ENCODE measurements around the gene XXYLT1. TPM values are rescaled to one million over a fixed set of nuclear protein-coding genes. Genes with fewer than 3 reads are reported as not detected.

The XXYLT1 gene
- total and polyA plus RNA-seq, 2 of the 4 experiments (the other 2 are of a cell fraction) = 14.7 to 18.1 TPM

DNA sequence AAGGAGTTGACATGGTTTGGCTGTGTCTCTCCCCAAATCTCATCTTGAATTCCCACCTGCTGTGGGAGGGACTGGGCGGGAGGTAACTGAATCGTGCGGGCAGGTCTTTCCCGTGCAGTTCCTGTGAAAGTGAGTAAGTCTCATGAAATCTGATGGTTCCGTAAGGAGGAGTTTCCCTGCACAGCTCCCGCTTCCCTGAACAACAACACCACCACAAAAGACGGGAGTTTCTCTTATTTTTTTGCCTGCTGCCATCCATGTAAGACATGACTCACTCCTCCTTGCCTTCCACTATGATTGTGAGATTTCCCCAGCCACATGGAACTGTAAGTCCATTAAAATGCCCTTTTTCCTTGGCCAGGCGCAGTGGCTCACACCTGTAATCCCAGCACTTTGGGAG, 22.7 kb downstream of the XXYLT1 start:
- POLR2A ChIA-PET (ENCODE audit: unreplicated experiment) = no interaction called here
- TF ChIP-seq MAFK (IDR thresholded peaks at IDR 0.05; ENCODE audit: low read depth, low read length) = no peak
- no peak for TF ChIP-seq SMC3 (IDR thresholded peaks at IDR 0.05; ENCODE audit: low read depth, low read length)
- TF ChIP-seq, protein P1, sequence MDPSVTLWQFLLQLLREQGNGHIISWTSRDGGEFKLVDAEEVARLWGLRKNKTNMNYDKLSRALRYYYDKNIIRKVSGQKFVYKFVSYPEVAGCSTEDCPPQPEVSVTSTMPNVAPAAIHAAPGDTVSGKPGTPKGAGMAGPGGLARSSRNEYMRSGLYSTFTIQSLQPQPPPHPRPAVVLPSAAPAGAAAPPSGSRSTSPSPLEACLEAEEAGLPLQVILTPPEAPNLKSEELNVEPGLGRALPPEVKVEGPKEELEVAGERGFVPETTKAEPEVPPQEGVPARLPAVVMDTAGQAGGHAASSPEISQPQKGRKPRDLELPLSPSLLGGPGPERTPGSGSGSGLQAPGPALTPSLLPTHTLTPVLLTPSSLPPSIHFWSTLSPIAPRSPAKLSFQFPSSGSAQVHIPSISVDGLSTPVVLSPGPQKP (IDR thresholded peaks at IDR 0.05; ENCODE audit: borderline replicate concordance, low read depth, low read length) = no peak
- TF ChIP-seq POLR2A (IDR thresholded peaks at IDR 0.05; ENCODE audit: low read depth, low read length) = no peak
- no peak for TF ChIP-seq BHLHE40 (IDR thresholded peaks at IDR 0.05; ENCODE audit: low read depth, low read length)
- TF ChIP-seq NFE2L2 (IDR thresholded peaks at IDR 0.05; ENCODE audit: low read depth, low read length) = no peak
- TF ChIP-seq RAD21 (IDR thresholded peaks at IDR 0.05; ENCODE audit: low read length) = no peak
- TF ChIP-seq RFX5 (IDR thresholded peaks at IDR 0.05; ENCODE audit: low read depth, low read length) = no peak
- TF ChIP-seq MXI1 (IDR thresholded peaks at IDR 0.05; ENCODE audit: borderline replicate concordance, low read depth, low read length) = no peak

More for the DNA sequence above, 22.7 kb downstream of the XXYLT1 start:
- no peak overlapping the region for H4K5ac ChIP-seq (ENCODE audit: low read depth, low read length)
- WGBS, 2 experiments (ENCODE audit: extremely low coverage in 2 of 2, insufficient read length in 1 of 2) = no CpG with 5 or more reads among the region's 8 CpGs
- no peaks in the 10 kb centered on the region for H3K27me3 ChIP-seq (ENCODE audit: control insufficient read depth, insufficient read depth, low read length)
- H2BK5ac ChIP-seq (ENCODE audit: low read depth, low read length, poor library complexity, severe bottlenecking) = no peak overlapping the region
- H2BK120ac ChIP-seq (ENCODE audit: low read depth, low read length) = no peak overlapping the region
- peaks cover 12% of the 10 kb centered on the region for H3K9me1 ChIP-seq (ENCODE audit: insufficient read depth, low read length)
- in situ Hi-C loops (cut with MboI; ENCODE audit: low sequenced_read_pairs) (no loop called here), dilution Hi-C loops (cut with HindIII; ENCODE audit: low sequenced_read_pairs, unreplicated experiment) (no loop called here), intact Hi-C loops (cut with micrococcal nuclease) (no loop called here)
- no peak overlapping the region for H3K9ac ChIP-seq (ENCODE audit: low read depth, low read length)
- no peak overlapping the region for H3K56ac ChIP-seq (ENCODE audit: extremely low read depth, insufficient read depth, low read length)
- no peak overlapping the region for H2AK5ac ChIP-seq (ENCODE audit: low read depth, low read length)
- H3K4me3 ChIP-seq (ENCODE audit: insufficient read depth, low read depth, low read length) = no peak overlapping the region
- CTCF ChIA-PET = no interaction called here
- no peak overlapping the region for H3K4me2 ChIP-seq (ENCODE audit: low read depth, low read length)
- no peak overlapping the region for H3K23ac ChIP-seq (ENCODE audit: low read depth, low read length)
- no peak overlapping the region for H3K18ac ChIP-seq (ENCODE audit: low read depth, low read length)
- H3K14ac ChIP-seq (replicated peaks; ENCODE audit: low read depth, low read length) = no peak overlapping the region
- BruUV-seq (replicated peaks) = no TSS peak
- H2BK20ac ChIP-seq (ENCODE audit: low read depth, low read length) = no peak overlapping the region
- H2AK9ac ChIP-seq (replicated peaks; ENCODE audit: low read depth, low read length, poor library complexity) = no peak overlapping the region
- peaks cover 20 to 58% of the 10 kb centered on the region in 2 experiments for H3K79me1 ChIP-seq (ENCODE audit: low read depth in 1 of 2, low read length in 2 of 2)
- no peak overlapping the region for H4K8ac ChIP-seq (ENCODE audit: low read depth in 2 of 2, low read length in 2 of 2)
- H3K4me1 ChIP-seq (ENCODE audit: control insufficient read depth, insufficient read depth, low read length) = peaks cover 7% of the 10 kb centered on the region; the same call in 1 of the 2 replicates
- H2BK15ac ChIP-seq (ENCODE audit: low read depth, low read length) = no peak overlapping the region
- no peaks in the 10 kb centered on the region for H3K9me3 ChIP-seq (ENCODE audit: control insufficient read depth, insufficient read depth, low read length)
- H4K20me1 ChIP-seq (ENCODE audit: insufficient read depth, low read length) = peaks cover 10% of the 10 kb centered on the region
- no peak overlapping the region for H2AFZ ChIP-seq (replicated peaks; ENCODE audit: low read length, poor library complexity)
- no peak overlapping the region for H3K4ac ChIP-seq (ENCODE audit: low read depth, low read length)
- ATAC-seq (ENCODE audit: low read depth) = no peak
- no peak for DNase-seq
- H4K91ac ChIP-seq (ENCODE audit: insufficient read depth, low read depth, low read length) = no peak overlapping the region
- H3K36me3 ChIP-seq (ENCODE audit: control insufficient read depth, insufficient read depth, low read length) = peaks cover 1% of the 10 kb centered on the region; the same call in 1 of the 2 replicates
- no peak overlapping the region for H3K27ac ChIP-seq (ENCODE audit: insufficient read depth, low read length)

Data from IMR-90 (cell line).